Neural progenitor cell (in vitro differentiated cells): Measurements from ENCODE around the gene EXOC7. TPM values are rescaled to one million over a fixed set of nuclear protein-coding genes. Genes with fewer than 3 reads are reported as not detected.

Experiments used
- DNase-seq: peaks from one replicate; pipeline ENCODE4 v3.0.0-alpha.2; 2016; ENCODE audit warnings: low spot score
- H2AFZ ChIP-seq: fragments of 200-600 bp; sonication (generic); replicated peaks from 2 replicates; pipeline ENCODE4 v1.6.1; 2016; ENCODE audit warnings: antibody characterized with exemption
- H3F3A ChIP-seq: fragments of 200-600 bp; sonication (generic); 2 replicates; pipeline ENCODE4 v1.6.1; 2016; ENCODE audit warnings: antibody characterized with exemption, low read depth
- H3K27ac ChIP-seq: fragments of 200-600 bp; sonication (generic); 2 replicates; pipeline ENCODE4 v1.5.1; 2016; ENCODE audit warnings: mild to moderate bottlenecking
- H3K27me3 ChIP-seq: fragments of 200-600 bp; sonication (generic); 2 replicates; pipeline ENCODE4 v1.6.1; 2016; ENCODE audit warnings: mild to moderate bottlenecking, moderate library complexity
- H3K36me3 ChIP-seq: fragments of 200-600 bp; sonication (generic); 2 replicates; pipeline ENCODE4 v1.5.1; 2016
- H3K4me1 ChIP-seq: fragments of 200-600 bp; sonication (generic); 2 replicates; pipeline ENCODE4 v1.6.1; 2016; ENCODE audit warnings: mixed run types
- H3K4me2 ChIP-seq: fragments of 200-600 bp; sonication (generic); 2 replicates; pipeline ENCODE4 v1.6.1; 2016
- H3K4me3 ChIP-seq: fragments of 200-600 bp; sonication (generic); 2 replicates; pipeline ENCODE4 v1.5.1; 2016
- H3K79me2 ChIP-seq: fragments of 200-600 bp; sonication (generic); 2 replicates; pipeline ENCODE4 v1.6.1; 2016; ENCODE audit warnings: low read depth
- H3K9ac ChIP-seq: fragments of 200-600 bp; sonication (generic); 2 replicates; pipeline ENCODE4 v1.6.1; 2016
- H3K9me3 ChIP-seq: fragments of 200-600 bp; sonication (generic); 2 replicates; pipeline ENCODE4 v1.5.1; 2016; ENCODE audit warnings: low read depth
- H4K20me1 ChIP-seq: fragments of 200-600 bp; sonication (generic); 2 replicates; pipeline ENCODE4 v1.6.1; 2016; ENCODE audit warnings: low read depth
- H3K27ac Mint-ChIP-seq: 3 replicates; pipeline ENCODE4 v1.8.0; 2021; ENCODE audit warnings: mixed read lengths
- H3K27me3 Mint-ChIP-seq: 2 replicates; pipeline ENCODE4 v1.8.0; 2022; ENCODE audit warnings: low read depth, mild to moderate bottlenecking, inconsistent platforms, moderate library complexity, mixed read lengths; ENCODE audit not compliant: insufficient read depth
- H3K36me3 Mint-ChIP-seq: 3 replicates; pipeline ENCODE4 v1.8.0; 2021; ENCODE audit warnings: mixed read lengths
- H3K4me1 Mint-ChIP-seq: 3 replicates; pipeline ENCODE4 v1.8.0; 2021; ENCODE audit warnings: mixed read lengths
- H3K4me3 Mint-ChIP-seq: 3 replicates; pipeline ENCODE4 v1.8.0; 2021; ENCODE audit warnings: mild to moderate bottlenecking, moderate library complexity, mixed read lengths
- H3K9me3 Mint-ChIP-seq: 3 replicates; pipeline ENCODE4 v1.8.0; 2020; ENCODE audit warnings: mixed read lengths
- CTCF ChIP-seq: fragments of 200-600 bp; sonication (generic); IDR thresholded peaks from 2 replicates; pipeline ENCODE4 v1.5.1; 2017; ENCODE audit warnings: antibody characterized with exemption, mild to moderate bottlenecking
- EZH2 ChIP-seq: fragments of 200-600 bp; sonication (generic); IDR thresholded peaks from 2 replicates; pipeline ENCODE4 v1.6.1; 2017; ENCODE audit warnings: antibody characterized with exemption, mild to moderate bottlenecking, moderate library complexity
- EZH2phosphoT487 ChIP-seq: fragments of 200-600 bp; sonication (generic); IDR thresholded peaks from 2 replicates; pipeline ENCODE4 v1.6.1; 2017; ENCODE audit warnings: antibody characterized with exemption
- total RNA-seq: library from RNA; depleted of rRNA; stranded (reverse); fragments of >200 nt; gene quantifications from 2 replicates; pipeline ENCODE4 v1.2.3, GENCODE V29; 2015; ENCODE audit warnings: low replicate concordance

Gene EXOC7
- total RNA-seq, 1 donor from 2014 or later: 64.3 TPM

- no peak overlapping the region for H3K4me3 ChIP-seq
- H3K9me3 Mint-ChIP-seq: no peaks in the 10 kb centered on the region
- peak; percentile 47 for DNase-seq
- H3K27ac Mint-ChIP-seq: no peak overlapping the region
- H3K27me3 Mint-ChIP-seq: peaks cover 5% of the 10 kb centered on the region
- no peaks in the 10 kb centered on the region for H3K4me1 ChIP-seq
- no peaks in the 10 kb centered on the region for H3K4me1 Mint-ChIP-seq
- no peaks in the 10 kb centered on the region for H4K20me1 ChIP-seq
- no peaks in the 10 kb centered on the region for H3K27me3 ChIP-seq
- H2AFZ ChIP-seq: no peak overlapping the region
- H3K9ac ChIP-seq: no peak overlapping the region
- no peaks in the 10 kb centered on the region for H3K79me2 ChIP-seq
- H3K9me3 ChIP-seq: no peaks in the 10 kb centered on the region
- H3K36me3 Mint-ChIP-seq: peaks cover 14% of the 10 kb centered on the region
- no peak overlapping the region for H3K4me3 Mint-ChIP-seq
- no peak overlapping the region for H3K4me2 ChIP-seq
- TF ChIP-seq CTCF (peak; percentile 29), EZH2 (no peak)
- H3K27ac ChIP-seq: no peak overlapping the region
- H3K36me3 ChIP-seq: no peaks in the 10 kb centered on the region
- no peaks in the 10 kb centered on the region for H3F3A ChIP-seq
Measured at GRCh38 chr17:76088041-76088867, 15.3 kb downstream of the EXOC7 start.

GRCh38 chr17:76087531-76087930 is 16.1 kb downstream of the EXOC7 start:
- Mint-ChIP-seq H3K9me3 (no peaks in the 10 kb centered on the region), H3K4me1 (no peaks in the 10 kb centered on the region), H3K4me3 (no peak overlapping the region), H3K36me3 (peaks cover 14% of the 10 kb centered on the region), H3K27me3 (peaks cover 7% of the 10 kb centered on the region), H3K27ac (no peak overlapping the region)
- Histone ChIP-seq H3K9ac (no peak overlapping the region), H3K4me1 (no peaks in the 10 kb centered on the region), H3K9me3 (no peaks in the 10 kb centered on the region), H3K36me3 (no peaks in the 10 kb centered on the region), H3K4me3 (no peak overlapping the region), H2AFZ (no peak overlapping the region), H3K79me2 (no peaks in the 10 kb centered on the region), H3F3A (no peaks in the 10 kb centered on the region), H4K20me1 (peaks cover 2% of the 10 kb centered on the region), H3K27ac (no peak overlapping the region), H3K4me2 (no peak overlapping the region), H3K27me3 (no peaks in the 10 kb centered on the region)
- TF ChIP-seq EZH2phosphoT487 (no peak), CTCF (no peak), EZH2 (no peak)
- DNase-seq: no peak

- Histone ChIP-seq H4K20me1 (peaks cover 2% of the 10 kb centered on the region), H2AFZ (no peak overlapping the region), H3F3A (peaks cover 5% of the 10 kb centered on the region), H3K27me3 (no peaks in the 10 kb centered on the region), H3K36me3 (no peaks in the 10 kb centered on the region), H3K79me2 (no peaks in the 10 kb centered on the region), H3K4me3 (no peak overlapping the region), H3K27ac (no peak overlapping the region), H3K9me3 (no peaks in the 10 kb centered on the region), H3K9ac (no peak overlapping the region), H3K4me1 (no peaks in the 10 kb centered on the region), H3K4me2 (no peak overlapping the region)
- no peak for DNase-seq
- peaks cover 4% of the 10 kb centered on the region for H3K4me1 Mint-ChIP-seq
- TF ChIP-seq CTCF (no peak), EZH2phosphoT487 (no peak), EZH2 (no peak)
- H3K27me3 Mint-ChIP-seq: peaks cover 7% of the 10 kb centered on the region
- H3K4me3 Mint-ChIP-seq: no peak overlapping the region
- peaks cover 10% of the 10 kb centered on the region for H3K36me3 Mint-ChIP-seq
- H3K27ac Mint-ChIP-seq: no peak overlapping the region
- no peaks in the 10 kb centered on the region for H3K9me3 Mint-ChIP-seq
Measured at GRCh38 chr17:76086384-76086783, 17.2 kb downstream of the EXOC7 start.
